IPS DF 6.9 (cell line): ENCODE data around the gene HOXB13.

Experiments
- DNase-seq: peaks from one replicate; pipeline ENCODE4 v3.0.0-alpha.2; 2013; ENCODE audit warnings: low read depth, low spot score
- H3K27ac ChIP-seq: one replicate; pipeline ENCODE4 v1.5.1; 2013; ENCODE audit warnings: low read length, control low read depth
- H3K27me3 ChIP-seq: 2 replicates; pipeline ENCODE4 v1.6.1; 2013; ENCODE audit warnings: mild to moderate bottlenecking, low read length; ENCODE audit not compliant: control insufficient read depth, insufficient read depth
- H3K36me3 ChIP-seq: 2 replicates; pipeline ENCODE4 v1.6.1; 2013; ENCODE audit warnings: low read length; ENCODE audit not compliant: control insufficient read depth, insufficient read depth
- H3K4me1 ChIP-seq: 2 replicates; pipeline ENCODE4 v1.6.1; 2013; ENCODE audit warnings: low read length; ENCODE audit not compliant: control insufficient read depth, insufficient read depth
- H3K4me3 ChIP-seq: 2 replicates; pipeline ENCODE4 v1.5.1; 2013; ENCODE audit warnings: mild to moderate bottlenecking, low read length
- H3K9me3 ChIP-seq: 2 replicates; pipeline ENCODE4 v1.6.1; 2013; ENCODE audit warnings: low read length, inconsistent platforms; ENCODE audit not compliant: control insufficient read depth, insufficient read depth
- WGBS: extraction: QIAGEN DNeasy Blood & Tissue Kit; methylation state at CpG from one replicate; pipeline ENCODE4 v1.1.7; 2013; ENCODE audit warnings: mixed read lengths, missing lambda C conversion rate; ENCODE audit not compliant: insufficient read length, insufficient coverage; 5-methylcytosine and 5-hydroxymethylcytosine counted together

HOXB13 gene

DNA sequence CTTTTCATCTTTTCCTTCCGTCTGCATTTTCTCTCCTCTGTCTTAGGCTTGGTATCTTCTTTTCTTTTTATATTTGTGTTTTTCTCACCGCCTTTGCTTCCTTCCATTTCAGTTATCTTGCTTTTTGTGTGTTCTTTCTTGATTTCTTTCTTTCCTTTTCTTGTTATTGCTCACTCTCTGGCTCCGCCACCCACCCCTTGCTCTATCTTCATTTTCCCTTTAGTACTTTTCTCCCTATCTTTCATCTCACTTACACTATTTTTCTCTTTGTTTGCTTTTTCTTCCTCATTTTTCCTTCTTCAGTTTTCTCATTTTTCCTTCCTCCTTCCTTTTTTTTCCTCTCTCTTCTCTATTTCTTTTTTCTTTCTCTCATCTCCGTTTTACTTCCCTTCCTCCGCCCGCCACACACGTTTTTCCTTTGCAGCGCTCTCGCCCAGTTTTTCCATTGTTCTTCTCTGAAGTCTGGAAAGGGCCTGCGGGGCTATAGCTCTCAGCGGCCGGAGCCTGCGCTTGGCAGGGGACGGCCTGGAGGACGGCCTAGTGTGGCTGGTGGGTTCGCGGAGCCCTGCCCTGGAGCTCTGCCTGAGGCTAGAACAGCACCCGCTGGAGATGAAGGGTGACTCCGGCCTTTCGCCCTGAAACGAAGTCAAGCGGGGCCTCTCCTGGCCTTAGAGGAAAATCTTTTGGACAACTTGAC is 5.2 kb upstream of the HOXB13 start:
- whole genome bisulfite sequencing = 93% methylated on average over 2 of the region's 22 CpGs
- no peak for DNase-seq
- no peak overlapping the region for H3K27ac ChIP-seq
- no peak overlapping the region for H3K4me3 ChIP-seq
- H3K9me3 ChIP-seq = no peaks in the 10 kb centered on the region
- H3K4me1 ChIP-seq = no peaks in the 10 kb centered on the region; the same call in 1 of the 2 replicates
- peaks cover 96% of the 10 kb centered on the region for H3K27me3 ChIP-seq
- H3K36me3 ChIP-seq = no peaks in the 10 kb centered on the region

DNA sequence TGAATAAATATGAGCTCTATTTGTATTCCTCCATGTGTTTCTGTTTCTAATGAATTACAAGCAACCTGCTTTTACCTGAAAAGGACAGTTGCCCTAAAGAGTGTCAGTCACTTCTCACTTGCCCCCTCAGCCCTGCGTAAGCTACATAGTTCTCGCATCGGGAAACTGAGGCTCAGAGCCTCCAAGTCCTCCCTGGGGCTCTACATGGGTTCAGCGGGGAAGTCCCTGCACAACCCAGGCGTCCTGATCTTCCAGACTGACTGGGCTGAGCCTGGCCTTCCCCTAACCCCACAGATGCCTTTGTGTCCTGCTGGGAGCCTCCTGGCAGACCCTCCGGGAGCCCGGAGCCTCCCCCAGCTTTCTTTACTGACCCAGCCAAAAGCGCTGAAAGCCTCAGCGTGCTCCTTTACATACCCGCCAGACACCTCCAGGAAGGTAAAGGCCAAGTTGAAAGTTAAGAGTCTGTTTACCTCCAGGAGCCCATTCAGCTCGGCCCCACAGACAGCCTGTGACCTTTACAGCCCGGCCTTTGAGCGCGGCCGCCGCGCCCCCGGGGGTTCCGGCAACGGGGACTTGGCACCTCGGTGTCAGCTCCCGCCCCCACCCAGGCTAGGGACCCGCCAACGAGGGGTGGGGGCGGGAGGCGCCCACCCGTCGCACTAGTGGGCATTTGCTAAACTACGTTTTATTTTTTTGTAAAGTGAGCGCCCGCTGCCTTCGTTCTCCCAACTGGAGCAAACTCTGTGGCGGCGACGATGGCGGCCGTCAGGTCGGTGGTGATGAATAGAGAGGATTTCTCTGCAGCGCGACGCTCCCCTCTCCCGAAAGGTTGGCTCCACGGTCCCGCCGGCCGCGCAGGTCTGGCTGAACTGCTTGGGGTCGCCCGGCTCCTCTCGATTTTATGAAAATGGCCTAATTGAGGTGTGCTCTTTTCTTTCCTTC is 4.4 kb upstream of the HOXB13 start:
- Histone ChIP-seq H3K9me3 (no peaks in the 10 kb centered on the region), H3K4me3 (no peak overlapping the region), H3K4me1 (peaks cover 2% of the 10 kb centered on the region; the same call in 1 of the 2 replicates), H3K27me3 (peaks cover 96% of the 10 kb centered on the region), H3K36me3 (no peaks in the 10 kb centered on the region), H3K27ac (no peak overlapping the region)
- no CpG with 5 or more reads among the region's 50 CpGs for WGBS
- DNase-seq = no peak

- H3K4me1 ChIP-seq = peaks cover 2% of the 10 kb centered on the region; the same call in 1 of the 2 replicates
- DNase-seq = no peak
- no peaks in the 10 kb centered on the region for H3K9me3 ChIP-seq
- H3K27me3 ChIP-seq = peaks cover 97% of the 10 kb centered on the region
- no peak overlapping the region for H3K27ac ChIP-seq
- H3K36me3 ChIP-seq = no peaks in the 10 kb centered on the region
- no peak overlapping the region for H3K4me3 ChIP-seq
Measured at GRCh38 chr17:48731355-48731754, 2.8 kb upstream of the HOXB13 start.

GRCh38 chr17:48730240-48730550 is 1.6 kb upstream of the HOXB13 start:
- no peak overlapping the region for H3K27ac ChIP-seq
- no peaks in the 10 kb centered on the region for H3K36me3 ChIP-seq
- DNase-seq = no peak
- H3K4me1 ChIP-seq = peaks cover 2% of the 10 kb centered on the region; the same call in 1 of the 2 replicates
- H3K27me3 ChIP-seq = peaks cover 97% of the 10 kb centered on the region
- no peak overlapping the region for H3K4me3 ChIP-seq
- no CpG with 5 or more reads among the region's 3 CpGs for WGBS
- H3K9me3 ChIP-seq = no peaks in the 10 kb centered on the region

DNA sequence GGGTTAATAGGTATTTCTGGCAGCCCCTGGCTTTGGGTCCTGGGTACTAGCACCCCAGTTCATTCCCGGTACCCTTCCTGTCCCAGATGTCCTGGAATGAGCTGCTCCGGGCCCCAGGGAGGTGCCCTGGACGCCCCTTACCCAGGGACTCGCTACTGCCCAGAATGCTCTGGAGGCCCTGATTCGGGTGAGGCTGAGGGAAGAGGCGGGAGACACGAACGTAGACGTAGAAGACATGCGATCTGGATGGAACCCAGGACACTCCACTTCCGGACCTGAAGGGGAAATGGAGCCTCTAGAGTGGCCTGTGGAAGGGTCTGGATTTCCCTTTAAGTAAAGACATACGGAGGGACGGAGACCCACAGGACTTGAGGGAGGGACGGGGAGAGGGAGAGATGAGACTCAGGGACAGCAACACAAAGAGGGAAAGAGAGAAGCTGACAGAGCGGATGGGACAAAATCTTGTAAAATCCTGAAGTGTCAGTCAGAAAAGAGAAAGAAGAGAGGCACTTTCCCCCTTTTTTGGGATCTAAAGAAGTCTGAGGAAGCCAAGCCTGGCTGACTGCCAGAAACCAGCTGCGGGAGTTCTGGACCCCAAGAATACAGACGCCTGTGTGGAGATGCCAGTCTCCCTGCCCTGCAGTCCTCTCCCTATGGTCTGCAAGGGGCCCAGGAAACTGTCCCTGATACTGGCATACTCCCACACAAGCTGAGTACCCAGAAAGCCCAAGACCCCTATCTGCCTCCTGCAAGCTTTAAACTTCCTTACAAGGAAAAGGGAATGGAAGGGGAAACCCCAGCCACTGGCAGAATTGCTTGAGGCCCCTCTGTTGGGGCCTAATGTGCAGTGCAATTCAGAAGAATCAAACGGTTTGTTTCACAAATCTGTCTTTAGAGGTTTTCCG is 1.0 kb upstream of the HOXB13 start:
- H3K9me3 ChIP-seq = no peaks in the 10 kb centered on the region
- peaks cover 97% of the 10 kb centered on the region for H3K27me3 ChIP-seq
- H3K4me1 ChIP-seq = peaks cover 2% of the 10 kb centered on the region; the same call in 1 of the 2 replicates
- no peak for DNase-seq
- no CpG with 5 or more reads among the region's 19 CpGs for WGBS
- H3K27ac ChIP-seq = no peak overlapping the region
- H3K4me3 ChIP-seq = no peak overlapping the region
- H3K36me3 ChIP-seq = no peaks in the 10 kb centered on the region

DNA sequence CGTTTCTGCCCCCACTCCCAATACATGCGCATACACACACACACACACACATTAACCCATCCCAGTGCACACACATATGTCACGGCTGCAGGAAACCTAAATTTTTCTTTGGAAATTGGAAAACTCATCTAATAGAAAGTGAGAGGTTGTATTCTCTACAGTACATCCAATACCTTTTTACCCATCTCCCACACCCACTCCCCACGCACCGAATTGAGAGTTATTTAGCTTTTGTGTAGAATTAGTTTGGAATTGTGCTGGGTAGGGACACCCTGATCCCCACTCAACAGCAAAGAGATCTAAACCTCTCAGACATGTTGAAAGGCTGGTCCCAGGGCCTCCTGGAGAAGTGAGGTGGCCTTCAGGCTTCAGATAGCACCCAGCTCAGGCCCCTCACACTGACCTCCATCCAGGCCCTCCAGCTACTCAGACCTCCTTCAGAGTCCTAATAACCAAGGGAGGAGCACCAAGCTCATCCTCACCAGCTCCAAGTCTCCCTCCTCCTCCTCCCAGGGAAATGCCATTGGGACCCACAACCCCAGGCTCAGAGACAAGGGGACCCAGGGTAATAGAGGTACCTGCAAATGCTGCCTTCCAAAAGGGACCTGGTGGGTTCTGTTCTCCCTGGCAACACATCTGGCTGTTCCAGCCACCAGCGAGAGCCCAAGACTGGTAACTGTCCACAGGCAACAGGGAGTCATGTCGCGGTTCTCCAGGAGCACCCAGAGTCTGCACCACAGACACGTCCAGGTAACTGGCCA is 955 bp downstream of the HOXB13 start:
- DNase-seq = no peak
- no peaks in the 10 kb centered on the region for H3K9me3 ChIP-seq
- peaks cover 2% of the 10 kb centered on the region; the same call in 1 of the 2 replicates for H3K4me1 ChIP-seq
- H3K36me3 ChIP-seq = no peaks in the 10 kb centered on the region
- no peak overlapping the region for H3K4me3 ChIP-seq
- H3K27me3 ChIP-seq = peaks cover 95% of the 10 kb centered on the region
- H3K27ac ChIP-seq = no peak overlapping the region
- no CpG with 5 or more reads among the region's 9 CpGs for WGBS

DNA sequence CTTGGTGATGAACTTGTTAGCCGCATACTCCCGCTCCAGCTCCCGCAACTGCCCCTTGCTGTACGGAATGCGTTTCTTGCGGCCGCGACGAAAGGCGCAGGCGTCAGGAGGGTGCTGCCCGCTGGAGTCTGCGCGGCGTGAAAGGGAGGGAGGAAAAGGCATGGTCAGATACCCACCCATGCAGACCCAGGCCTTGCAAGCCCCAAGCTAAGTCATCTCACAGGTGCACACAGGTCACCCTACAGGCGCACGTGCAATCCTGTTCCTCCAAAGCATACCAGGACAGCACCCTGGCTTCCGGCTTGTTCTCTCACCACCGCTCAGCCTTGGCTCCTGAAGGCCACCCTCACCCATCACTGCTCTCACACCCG is 1.6 kb downstream of the HOXB13 start:
- WGBS = no CpG with 5 or more reads among the region's 20 CpGs
- H3K27ac ChIP-seq = no peak overlapping the region
- H3K4me1 ChIP-seq = peaks cover 2% of the 10 kb centered on the region; the same call in 1 of the 2 replicates
- H3K36me3 ChIP-seq = no peaks in the 10 kb centered on the region
- peaks cover 95% of the 10 kb centered on the region for H3K27me3 ChIP-seq
- no peak overlapping the region for H3K4me3 ChIP-seq
- no peaks in the 10 kb centered on the region for H3K9me3 ChIP-seq
- no peak for DNase-seq

GRCh38 chr17:48726114-48726915 is 2.2 kb downstream of the HOXB13 start:
- no CpG with 5 or more reads among the region's 20 CpGs for WGBS
- peaks cover 95% of the 10 kb centered on the region for H3K27me3 ChIP-seq
- H3K27ac ChIP-seq = no peak overlapping the region
- peaks cover 2% of the 10 kb centered on the region; the same call in 1 of the 2 replicates for H3K4me1 ChIP-seq
- H3K4me3 ChIP-seq = no peak overlapping the region
- no peaks in the 10 kb centered on the region for H3K9me3 ChIP-seq
- H3K36me3 ChIP-seq = no peaks in the 10 kb centered on the region
- DNase-seq = no peak

- Histone ChIP-seq H3K27ac (no peak overlapping the region), H3K9me3 (no peaks in the 10 kb centered on the region), H3K4me1 (peaks cover 3% of the 10 kb centered on the region), H3K27me3 (peaks cover 98% of the 10 kb centered on the region), H3K4me3 (no peak overlapping the region), H3K36me3 (no peaks in the 10 kb centered on the region)
- DNase-seq = no peak
- WGBS = no CpG with 5 or more reads among the region's 38 CpGs
Measured at GRCh38 chr17:48725288-48726064, 3.1 kb downstream of the HOXB13 start.
